Tibial nerve (tissue), 4 donors: ENCODE data around the gene EFCAB12.

Experiments used
- EP300 ChIP-seq, 2 donors: sonication (generic); formaldehyde crosslinking; IDR thresholded peaks; one replicate each; pipeline ENCODE4 v1.6.1; 2017; ENCODE audit warnings: antibody characterized with exemption in 2 of 2, mild to moderate bottlenecking in 1 of 2
- POLR2A ChIP-seq, 2 donors: fragments of 450-650 bp; IDR thresholded peaks; one replicate each; pipeline ENCODE4 v1.6.1; 2017; ENCODE audit warnings: antibody characterized with exemption in 2 of 2, mild to moderate bottlenecking in 2 of 2, moderate library complexity in 2 of 2
- TF ChIP-seq, protein P1 (sequence below), 5 experiments: fragments of 200-600 bp in 3 of 5; fragments of 450-650 bp in 2 of 5; sonication (generic) in 3 of 5; IDR thresholded peaks; one replicate each; pipeline ENCODE4 v1.5.1; 2016 to 2019; ENCODE audit warnings: antibody characterized with exemption in 5 of 5, mild to moderate bottlenecking in 3 of 5, moderate library complexity in 2 of 5

GRCh38 chr3:129358177-129358771 lies 70.2 kb downstream of the EFCAB12 start:
- TF ChIP-seq, protein P1, sequence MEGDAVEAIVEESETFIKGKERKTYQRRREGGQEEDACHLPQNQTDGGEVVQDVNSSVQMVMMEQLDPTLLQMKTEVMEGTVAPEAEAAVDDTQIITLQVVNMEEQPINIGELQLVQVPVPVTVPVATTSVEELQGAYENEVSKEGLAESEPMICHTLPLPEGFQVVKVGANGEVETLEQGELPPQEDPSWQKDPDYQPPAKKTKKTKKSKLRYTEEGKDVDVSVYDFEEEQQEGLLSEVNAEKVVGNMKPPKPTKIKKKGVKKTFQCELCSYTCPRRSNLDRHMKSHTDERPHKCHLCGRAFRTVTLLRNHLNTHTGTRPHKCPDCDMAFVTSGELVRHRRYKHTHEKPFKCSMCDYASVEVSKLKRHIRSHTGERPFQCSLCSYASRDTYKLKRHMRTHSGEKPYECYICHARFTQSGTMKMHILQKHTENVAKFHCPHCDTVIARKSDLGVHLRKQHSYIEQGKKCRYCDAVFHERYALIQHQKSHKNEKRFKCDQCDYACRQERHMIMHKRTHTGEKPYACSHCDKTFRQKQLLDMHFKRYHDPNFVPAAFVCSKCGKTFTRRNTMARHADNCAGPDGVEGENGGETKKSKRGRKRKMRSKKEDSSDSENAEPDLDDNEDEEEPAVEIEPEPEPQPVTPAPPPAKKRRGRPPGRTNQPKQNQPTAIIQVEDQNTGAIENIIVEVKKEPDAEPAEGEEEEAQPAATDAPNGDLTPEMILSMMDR (IDR thresholded peaks at IDR 0.05): no peak
- TF ChIP-seq POLR2A (IDR thresholded peaks at IDR 0.05) (no peak), EP300 (IDR thresholded peaks at IDR 0.05) (no peak)
